ENCODE measurements around the gene KRT86. TPM values are rescaled to one million over a fixed set of nuclear protein-coding genes. Genes with fewer than 3 reads are reported as not detected.
A peak's percentile ranks its signal among the peaks of the same experiment; 100 is the strongest.
"Not testable (repeated sequence)": the region's sequence is repeated elsewhere in the genome, so short reads cannot be mapped to it uniquely, and the experiment has no call there.

The KRT86 gene
- total and polyA plus RNA-seq, 4 donors: 0.39 to 3.2 (median 1.3) TPM

GRCh38 chr12:52249511-52250047 is 24.9 kb upstream of the KRT86 start:
- ATAC-seq (ENCODE audit: low FRiP score) (no peak), DNase-seq (no peak)
- WGBS, 2 donors: 82 to 83% methylated on average over 2 of the region's 2 CpGs
- Histone ChIP-seq H3K27me3 (ENCODE audit: control insufficient read depth in 1 of 2, insufficient read depth in 2 of 2, low read length in 1 of 2) (no peaks in the 10 kb centered on the region), H3K4me1 (ENCODE audit: control insufficient read depth in 1 of 2, insufficient read depth in 2 of 2, low read length in 2 of 2) (no peaks in the 10 kb centered on the region), H3K36me3 (ENCODE audit: control insufficient read depth in 1 of 2, insufficient read depth in 2 of 2, low read length in 1 of 2) (no peaks in the 10 kb centered on the region), H3K9me3 (ENCODE audit: control insufficient read depth, low read length) (no peaks in the 10 kb centered on the region), H3K27ac (ENCODE audit: low read depth in 1 of 2, low read length in 2 of 2) (peak overlapping the region in 1 of 2 donors; percentile 65), H3K4me3 (ENCODE audit: low read length in 2 of 2) (no peak overlapping the region)
- intact Hi-C loops (cut with DNase I): no loop called here

DNA sequence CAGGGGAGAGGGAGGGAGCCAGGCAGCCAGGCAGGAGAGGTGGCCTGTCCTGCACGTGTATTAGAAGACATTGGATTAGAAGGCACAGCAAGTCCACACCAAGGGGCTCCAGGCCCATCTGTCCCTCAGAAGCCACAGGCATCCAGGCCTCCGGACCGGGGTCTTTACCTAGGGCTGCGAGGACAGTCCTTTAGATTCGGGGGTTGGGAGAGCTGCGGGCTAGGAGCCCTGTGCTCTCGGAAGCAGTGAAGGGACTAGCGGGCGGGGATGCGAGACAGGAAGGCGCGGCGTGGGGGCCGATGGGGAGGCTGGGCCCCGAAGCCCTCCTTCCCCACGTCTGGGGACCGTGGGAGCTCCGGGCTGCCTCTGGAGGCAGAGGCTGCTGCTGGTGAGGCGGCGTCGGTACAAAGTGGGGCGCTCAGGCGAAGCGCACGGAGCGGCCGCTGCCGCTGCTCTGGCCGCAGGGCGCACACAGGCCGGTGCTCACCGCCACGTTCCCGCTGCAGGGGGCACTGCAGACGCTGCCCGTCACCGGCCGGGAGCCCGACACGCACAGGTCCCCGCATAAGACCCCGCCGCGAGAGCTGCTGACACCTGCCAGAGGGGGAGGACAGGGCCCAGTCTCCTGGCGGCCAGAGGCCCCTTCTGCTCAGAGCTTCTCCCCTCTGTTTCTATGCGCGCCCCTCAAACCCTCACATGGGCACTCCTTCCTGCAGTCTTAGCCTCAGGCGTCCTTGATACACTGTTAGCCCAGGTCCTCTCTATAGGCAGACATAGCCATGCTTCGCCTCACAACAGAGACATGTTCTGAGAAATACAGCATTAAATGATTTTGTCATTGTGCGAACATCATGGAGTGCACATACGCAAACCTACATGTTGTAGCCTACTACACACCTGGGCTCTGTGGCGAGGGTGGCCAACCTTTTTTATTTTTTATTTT is 24.1 kb upstream of the KRT86 start:
- Histone ChIP-seq H3K4me1 (ENCODE audit: control insufficient read depth in 1 of 2, insufficient read depth in 2 of 2, low read length in 2 of 2) (no peaks in the 10 kb centered on the region), H3K4me3 (ENCODE audit: low read length in 2 of 2) (no peak overlapping the region), H3K36me3 (ENCODE audit: control insufficient read depth in 1 of 2, insufficient read depth in 2 of 2, low read length in 1 of 2) (no peaks in the 10 kb centered on the region), H3K9me3 (ENCODE audit: control insufficient read depth, low read length) (no peaks in the 10 kb centered on the region), H3K27ac (ENCODE audit: low read depth in 1 of 2, low read length in 2 of 2) (no peak overlapping the region), H3K27me3 (ENCODE audit: control insufficient read depth in 1 of 2, insufficient read depth in 2 of 2, low read length in 1 of 2) (no peaks in the 10 kb centered on the region)
- DNase-seq (peak in 1 of 2 donors; percentile 68), ATAC-seq (ENCODE audit: low FRiP score) (no peak)
- intact Hi-C loops (cut with DNase I): no loop called here
- 83 to 85% methylated on average over 37 to 52 of the region's 52 CpGs for whole genome bisulfite sequencing, 2 donors

DNA sequence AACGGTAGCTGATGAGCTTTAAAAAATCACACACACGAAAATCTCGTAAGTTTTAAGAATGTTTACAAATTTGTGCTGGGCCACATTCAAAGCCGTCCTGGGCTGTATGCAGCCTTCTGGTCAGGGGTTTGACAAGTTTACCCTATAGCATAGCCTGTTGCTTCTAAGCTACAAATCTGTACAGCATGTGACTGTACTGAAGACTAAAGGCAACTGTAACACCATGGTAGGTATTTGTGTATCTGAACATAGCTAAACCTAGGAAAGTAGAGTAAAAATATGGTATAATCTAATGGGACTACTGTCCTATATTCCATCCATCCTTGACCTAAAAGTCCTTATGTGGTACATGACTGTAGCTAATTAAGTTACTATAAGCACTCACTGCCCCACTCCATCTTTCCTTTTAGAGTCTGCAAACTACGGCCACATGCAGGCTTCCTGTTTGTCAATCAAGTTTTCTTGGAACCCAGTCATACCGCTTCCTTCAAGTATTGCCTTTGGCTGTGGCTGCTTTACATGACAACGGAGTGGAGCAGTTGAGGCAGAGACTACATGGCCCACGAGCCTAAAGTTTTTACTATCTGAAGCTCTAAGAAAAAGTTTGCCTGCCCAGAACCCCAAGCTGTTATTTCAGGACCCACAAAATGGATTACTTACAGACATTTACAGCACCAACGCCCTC is 22.9 kb upstream of the KRT86 start:
- Histone ChIP-seq H3K27ac (ENCODE audit: low read depth in 1 of 2, low read length in 2 of 2) (no peak overlapping the region), H3K9me3 (ENCODE audit: control insufficient read depth, low read length) (no peaks in the 10 kb centered on the region), H3K4me1 (ENCODE audit: control insufficient read depth in 1 of 2, insufficient read depth in 2 of 2, low read length in 2 of 2) (no peaks in the 10 kb centered on the region), H3K36me3 (ENCODE audit: control insufficient read depth in 1 of 2, insufficient read depth in 2 of 2, low read length in 1 of 2) (no peaks in the 10 kb centered on the region), H3K4me3 (ENCODE audit: low read length in 2 of 2) (no peak overlapping the region), H3K27me3 (ENCODE audit: control insufficient read depth in 1 of 2, insufficient read depth in 2 of 2, low read length in 1 of 2) (no peaks in the 10 kb centered on the region)
- DNase-seq (peak in 1 of 2 donors; percentile 1), ATAC-seq (ENCODE audit: low FRiP score) (no peak)
- 60 to 70% methylated on average over 9 of the region's 9 CpGs for WGBS, 2 donors
- intact Hi-C loops (cut with DNase I): no loop called here

DNA sequence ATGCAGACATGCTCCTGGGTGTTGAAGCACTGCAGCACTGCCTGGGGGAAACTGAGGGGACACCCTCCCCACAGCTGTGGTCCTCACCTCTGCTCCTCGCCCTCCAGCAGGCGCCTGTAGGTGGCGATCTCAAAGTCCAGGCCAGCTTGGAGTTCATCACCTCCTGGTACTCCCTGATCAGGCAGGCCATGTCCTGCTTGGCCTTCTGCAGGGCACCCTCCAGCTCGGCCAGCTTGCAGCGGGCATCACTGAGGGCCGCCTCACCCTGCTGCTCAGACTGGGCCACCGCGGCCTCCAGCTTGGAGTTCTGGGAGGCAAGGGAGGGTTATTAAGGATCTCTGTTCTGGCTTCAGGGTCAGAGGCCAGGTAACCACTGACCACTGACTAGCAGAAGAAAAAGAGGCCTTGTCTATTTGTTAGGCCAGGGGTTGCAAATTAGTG is 22.2 kb upstream of the KRT86 start:
- WGBS, 2 donors: 97 to 98% methylated on average over 8 of the region's 8 CpGs
- intact Hi-C loops (cut with DNase I); H3K4me1 ChIP-seq (ENCODE audit: control insufficient read depth in 1 of 2, insufficient read depth in 2 of 2, low read length in 2 of 2); H3K27me3 ChIP-seq (ENCODE audit: control insufficient read depth in 1 of 2, insufficient read depth in 2 of 2, low read length in 1 of 2); H3K9me3 ChIP-seq (ENCODE audit: control insufficient read depth, low read length); H3K36me3 ChIP-seq (ENCODE audit: control insufficient read depth in 1 of 2, insufficient read depth in 2 of 2, low read length in 1 of 2); H3K27ac ChIP-seq (ENCODE audit: low read depth in 1 of 2, low read length in 2 of 2); H3K4me3 ChIP-seq (ENCODE audit: low read length in 2 of 2); ATAC-seq (ENCODE audit: low FRiP score): not testable (repeated sequence)
- peak in 1 of 2 donors; percentile 51 for DNase-seq

- WGBS, 2 donors: 99 to 100% methylated on average over 11 of the region's 11 CpGs
- Histone ChIP-seq H3K36me3 (ENCODE audit: control insufficient read depth in 1 of 2, insufficient read depth in 2 of 2, low read length in 1 of 2) (no peaks in the 10 kb centered on the region), H3K27ac (ENCODE audit: low read depth in 1 of 2, low read length in 2 of 2) (no peak overlapping the region), H3K27me3 (ENCODE audit: control insufficient read depth in 1 of 2, insufficient read depth in 2 of 2, low read length in 1 of 2) (no peaks in the 10 kb centered on the region), H3K9me3 (ENCODE audit: control insufficient read depth, low read length) (no peaks in the 10 kb centered on the region), H3K4me3 (ENCODE audit: low read length in 2 of 2) (no peak overlapping the region), H3K4me1 (ENCODE audit: control insufficient read depth in 1 of 2, insufficient read depth in 2 of 2, low read length in 2 of 2) (no peaks in the 10 kb centered on the region)
- intact Hi-C loops (cut with DNase I): no loop called here
- DNase-seq (peak in 1 of 2 donors; percentile 40), ATAC-seq (ENCODE audit: low FRiP score) (no peak)
Observed at GRCh38 chr12:52252728-52253343, 21.6 kb upstream of the KRT86 start.

DNA sequence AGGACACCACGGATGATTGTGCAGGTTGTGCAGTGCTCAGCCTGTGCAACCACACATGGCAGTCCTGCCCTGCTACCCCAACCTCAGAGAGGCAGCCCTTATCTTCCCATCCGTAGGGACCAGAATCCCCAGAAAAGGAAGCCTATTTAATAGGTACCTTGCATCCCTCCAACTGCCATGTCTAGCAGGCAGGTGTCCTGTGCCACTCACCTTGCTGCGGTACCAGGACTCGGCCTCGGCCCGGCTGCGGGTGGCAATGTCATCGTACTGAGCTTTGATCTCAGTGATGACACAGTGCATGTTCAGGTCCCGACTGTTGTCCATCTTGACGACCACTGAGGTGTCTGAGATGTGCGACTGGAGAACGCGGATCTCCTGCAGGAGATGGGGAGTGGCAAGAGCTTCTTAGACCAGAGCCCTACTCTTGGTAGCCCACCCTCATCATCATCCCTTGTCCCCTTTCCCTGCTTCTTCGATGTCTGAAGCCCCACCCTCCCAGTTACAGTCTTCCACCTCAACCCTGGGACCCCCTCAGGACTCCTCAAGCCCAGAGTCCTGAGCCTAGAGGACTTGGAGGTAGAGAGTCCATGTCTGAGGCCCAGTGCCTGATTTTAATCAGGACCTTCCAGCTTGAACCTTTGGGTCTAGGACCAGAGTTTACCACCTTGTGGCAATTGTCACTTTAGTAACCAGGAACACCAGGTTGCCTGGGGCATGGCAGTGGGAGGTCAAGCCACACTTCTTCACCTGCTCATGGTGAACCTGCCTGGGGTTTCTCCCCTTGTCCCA is 20.9 kb upstream of the KRT86 start:
- H3K27me3 ChIP-seq (ENCODE audit: control insufficient read depth in 1 of 2, insufficient read depth in 2 of 2, low read length in 1 of 2): no peaks in the 10 kb centered on the region
- peak in 1 of 2 donors; percentile 62 for DNase-seq
- 93 to 98% methylated on average over 14 of the region's 14 CpGs for WGBS, 2 donors

DNA sequence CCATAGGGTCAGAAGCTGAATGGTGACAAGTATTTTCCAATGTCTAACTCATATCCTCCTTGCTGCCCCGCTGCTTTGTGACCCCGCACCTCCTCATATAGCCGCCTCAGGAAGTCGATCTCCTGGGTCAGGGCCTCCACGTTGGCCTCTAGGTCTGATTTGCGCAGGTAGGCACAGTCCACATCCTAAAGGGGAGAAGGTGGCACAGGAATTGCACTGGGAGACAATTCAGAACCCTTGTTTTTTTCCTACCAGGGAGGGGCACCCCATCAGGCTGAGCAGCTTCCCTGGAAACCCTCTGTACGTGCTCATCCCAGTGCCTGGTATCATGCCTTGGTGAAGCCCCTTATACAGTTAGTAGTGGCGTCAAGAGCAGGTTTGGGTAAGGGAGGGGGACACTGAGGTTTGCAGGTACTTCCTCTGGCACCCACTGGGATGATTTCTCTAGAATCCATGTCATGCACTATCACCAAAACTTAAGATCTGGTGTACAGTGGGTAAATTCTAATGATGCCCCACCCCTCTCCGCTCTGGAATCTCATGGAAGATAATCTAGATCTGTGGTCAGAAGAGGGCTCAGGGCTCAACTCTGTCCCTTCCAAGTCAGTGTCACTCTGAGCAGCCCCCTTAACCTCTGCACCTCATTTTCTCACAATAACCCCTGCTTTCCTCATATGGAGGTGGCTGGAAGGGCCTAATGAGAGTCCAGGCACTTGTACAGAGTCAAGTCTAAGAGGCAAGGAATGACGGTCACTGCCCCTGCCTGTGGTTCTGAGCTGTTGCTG is 20.1 kb upstream of the KRT86 start:
- ATAC-seq (ENCODE audit: low FRiP score) (no peak), DNase-seq (peak in 1 of 2 donors; percentile 34)
- 91 to 95% methylated on average over 10 of the region's 10 CpGs for WGBS, 2 donors
- H3K9me3 ChIP-seq (ENCODE audit: control insufficient read depth, low read length): no peaks in the 10 kb centered on the region
- intact Hi-C loops (cut with DNase I): no loop called here
- no peak overlapping the region for H3K27ac ChIP-seq (ENCODE audit: low read depth in 1 of 2, low read length in 2 of 2)
- H3K4me3 ChIP-seq (ENCODE audit: low read length in 2 of 2): no peak overlapping the region
- H3K4me1 ChIP-seq (ENCODE audit: control insufficient read depth in 1 of 2, insufficient read depth in 2 of 2, low read length in 2 of 2): no peaks in the 10 kb centered on the region
- H3K27me3 ChIP-seq (ENCODE audit: control insufficient read depth in 1 of 2, insufficient read depth in 2 of 2, low read length in 1 of 2): no peaks in the 10 kb centered on the region
- H3K36me3 ChIP-seq (ENCODE audit: control insufficient read depth in 1 of 2, insufficient read depth in 2 of 2, low read length in 1 of 2): no peaks in the 10 kb centered on the region

More for the DNA sequence above, 20.9 kb upstream of the KRT86 start:
- no peak for ATAC-seq (ENCODE audit: low FRiP score)
- no peaks in the 10 kb centered on the region for H3K9me3 ChIP-seq (ENCODE audit: control insufficient read depth, low read length)
- intact Hi-C loops (cut with DNase I): no loop called here
- no peaks in the 10 kb centered on the region for H3K4me1 ChIP-seq (ENCODE audit: control insufficient read depth in 1 of 2, insufficient read depth in 2 of 2, low read length in 2 of 2)
- no peak overlapping the region for H3K27ac ChIP-seq (ENCODE audit: low read depth in 1 of 2, low read length in 2 of 2)
- H3K4me3 ChIP-seq (ENCODE audit: low read length in 2 of 2): no peak overlapping the region
- no peaks in the 10 kb centered on the region for H3K36me3 ChIP-seq (ENCODE audit: control insufficient read depth in 1 of 2, insufficient read depth in 2 of 2, low read length in 1 of 2)
